Endothelial cell of umbilical vein (primary cell): Measurements from ENCODE around the gene TEF. TPM values are rescaled to one million over a fixed set of nuclear protein-coding genes. Genes with fewer than 3 reads are reported as not detected.

Source experiments
- BruUV-seq: library from RNA; stranded (reverse); fragments of 400-500 nt; replicated peaks from 2 replicates; lab custom pipeline; 2021; lab: Mats Ljungman, UMichigan
- CTCF ChIA-PET: fragments of 300-600, 350-600 bp; sonication (Branson Sonifier 250); formaldehyde crosslinking; loops from one replicate; lab custom pipeline; 2021; ENCODE audit warnings: antibody characterized with exemption, inconsistent platforms; lab: Charles Lee
- POLR2A ChIA-PET: fragments of 300-600, 350-600 bp; sonication (Branson Sonifier 250); formaldehyde crosslinking; loops from one replicate; lab custom pipeline; 2021; ENCODE audit warnings: antibody characterized with exemption, inconsistent platforms; lab: Charles Lee
- DNase-seq: peaks from one replicate; pipeline ENCODE4 v3.0.0-alpha.2; 2011; ENCODE audit warnings: low read depth, low spot score
- FAIRE-seq: peaks from 2 replicates; lab custom pipeline; 2011; peaks lifted over from hg19 to GRCh38; lab: Jason Lieb, UNC
- H2AFZ ChIP-seq: 2 replicates; pipeline ENCODE4 v1.6.0; 2012; ENCODE audit warnings: low read depth, low read length, control low read depth, inconsistent platforms
- H3K27ac ChIP-seq: 2 replicates; pipeline ENCODE4 v1.5.1; 2011; ENCODE audit warnings: low read depth, mild to moderate bottlenecking, control low read depth, low read length, moderate library complexity; ENCODE audit not compliant: insufficient read depth
- H3K27me3 ChIP-seq, 2 experiments: 2 replicates each; pipeline versions ENCODE4 v1.6.0 to v1.6.1; 2011; ENCODE audit warnings: low read length in 2 of 2, mixed read lengths in 1 of 2; ENCODE audit not compliant: control insufficient read depth in 2 of 2, insufficient read depth in 2 of 2
- H3K36me3 ChIP-seq, 2 experiments: 2 replicates in 1 of 2; 3 replicates in 1 of 2; pipeline ENCODE4 v1.5.1; 2011; ENCODE audit warnings: low read length in 2 of 2, mild to moderate bottlenecking in 1 of 2, moderate library complexity in 1 of 2; ENCODE audit not compliant: control insufficient read depth in 2 of 2, insufficient read depth in 2 of 2; ENCODE audit errors: extremely low read depth in 1 of 2
- H3K4me1 ChIP-seq: 3 replicates; pipeline ENCODE4 v1.5.1; 2011; ENCODE audit warnings: mild to moderate bottlenecking, low read length; ENCODE audit not compliant: control insufficient read depth, insufficient read depth; ENCODE audit errors: extremely low read depth
- H3K4me2 ChIP-seq: 2 replicates; pipeline ENCODE4 v1.6.1; 2011; ENCODE audit warnings: low read length, control low read depth, mixed read lengths; ENCODE audit not compliant: insufficient read depth
- H3K4me3 ChIP-seq, 3 experiments: fragments of 200-600 bp in 1 of 3; sonication (generic), shearing (Covaris generic) in 1 of 3; replicated peaks in 1 of 3; 2 replicates each; pipeline ENCODE4 v1.5.1; 2011 to 2016; ENCODE audit warnings: control low read depth in 3 of 3, low read length in 3 of 3, mild to moderate bottlenecking in 2 of 3, inconsistent platforms in 1 of 3, low read depth in 1 of 3, moderate library complexity in 1 of 3; ENCODE audit not compliant: insufficient read depth in 1 of 3
- H3K79me2 ChIP-seq: 2 replicates; pipeline ENCODE4 v1.6.0; 2012; ENCODE audit warnings: low read length, inconsistent platforms; ENCODE audit not compliant: control insufficient read depth, insufficient read depth
- H3K9ac ChIP-seq: replicated peaks from 2 replicates; pipeline ENCODE3; 2011; ENCODE audit warnings: low read length, control low read depth; ENCODE audit not compliant: insufficient read depth; ENCODE audit errors: extremely low read depth
- H3K9me1 ChIP-seq: replicated peaks from 3 replicates; pipeline ENCODE4 v1.6.0; 2011; ENCODE audit warnings: mild to moderate bottlenecking, low read length; ENCODE audit not compliant: control insufficient read depth, insufficient read depth; ENCODE audit errors: extremely low read depth
- H3K9me3 ChIP-seq: replicated peaks from 2 replicates; pipeline ENCODE4 v1.5.1; 2012; ENCODE audit warnings: low read length, inconsistent platforms; ENCODE audit not compliant: control insufficient read depth, insufficient read depth
- H4K20me1 ChIP-seq: replicated peaks from 2 replicates; pipeline ENCODE3; 2011; ENCODE audit warnings: mild to moderate bottlenecking, low read length; ENCODE audit not compliant: control insufficient read depth, insufficient read depth; ENCODE audit errors: extremely low read depth
- CTCF ChIP-seq, 2 donors: IDR thresholded peaks; 1 replicate in 1 of 2; 2 replicates in 1 of 2; pipeline ENCODE4 v1.5.1; 2011; ENCODE audit warnings: low read length in 2 of 2, mild to moderate bottlenecking in 2 of 2, moderate library complexity in 2 of 2, control low read depth in 1 of 2, inconsistent platforms in 1 of 2, low read depth in 1 of 2; ENCODE audit not compliant: insufficient read depth in 1 of 2; ENCODE audit errors: extremely low read depth in 1 of 2
- EZH2 ChIP-seq: IDR thresholded peaks from 2 replicates; pipeline ENCODE4 v1.6.1; 2012; ENCODE audit warnings: borderline replicate concordance, low read depth, mild to moderate bottlenecking, moderate library complexity, low read length, inconsistent platforms; ENCODE audit not compliant: severe bottlenecking
- FOS ChIP-seq: IDR thresholded peaks from 2 replicates; pipeline ENCODE4 v1.6.1; 2011; ENCODE audit warnings: mild to moderate bottlenecking, low read length, moderate library complexity, borderline replicate concordance; ENCODE audit not compliant: insufficient read depth
- GATA2 ChIP-seq: IDR thresholded peaks from 2 replicates; pipeline ENCODE4 v1.7.0; 2011; ENCODE audit warnings: low read depth, mild to moderate bottlenecking, moderate library complexity, mixed read lengths, low read length; ENCODE audit not compliant: insufficient read length, insufficient read depth
- JUN ChIP-seq: IDR thresholded peaks from 2 replicates; pipeline ENCODE4 v1.6.1; 2011; ENCODE audit warnings: borderline replicate concordance, low read depth; ENCODE audit not compliant: insufficient read length, insufficient read depth
- MAX ChIP-seq: IDR thresholded peaks from 2 replicates; pipeline ENCODE4 v1.6.1; 2011; ENCODE audit not compliant: insufficient read depth, insufficient read length
- MYC ChIP-seq: IDR thresholded peaks from one replicate; pipeline ENCODE4 v1.6.1; 2011; ENCODE audit warnings: mild to moderate bottlenecking, low read depth, low read length
- POLR2A ChIP-seq: IDR thresholded peaks from 2 replicates; pipeline ENCODE4 v1.6.1; 2012; ENCODE audit warnings: low read depth, mild to moderate bottlenecking, control low read depth, low read length
- POLR2AphosphoS5 ChIP-seq: IDR thresholded peaks from 2 replicates; pipeline ENCODE4 v1.6.1; 2012; ENCODE audit warnings: low read depth, mild to moderate bottlenecking, control low read depth, low read length, moderate library complexity; ENCODE audit not compliant: insufficient read depth
- dilution Hi-C: fragments of 300-500 bp; cut with MboI; formaldehyde crosslinking; loops from one replicate; pipeline ENCODE4 v1.15.0; 2019; ENCODE audit warnings: low sequenced_read_pairs; ENCODE audit not compliant: extremely low pct_ligation_motif_present
- intact Hi-C: fragments of 100-400 bp; cut with micrococcal nuclease; formaldehyde crosslinking; loops from one replicate; pipeline ENCODE4 v1.10.0; 2022
- polyA plus RNA-seq, 4 experiments: library from polyadenylated mRNA; depleted of rRNA in 3 of 4; stranded (reverse) in 3 of 4; unstranded in 1 of 4; fragments of >200 nt; gene quantifications; 2 replicates each; pipeline versions ENCODE4 v1.2.1 to v1.2.3, GENCODE V29; 2011 to 2012; ENCODE audit warnings: missing spikeins in 1 of 4
- total RNA-seq: library from RNA; stranded (reverse); gene quantifications from 2 replicates; pipeline ENCODE4 v1.2.3, GENCODE V29; 2021

Gene TEF
- total and polyA plus RNA-seq, 2 donors (not counting 3 experiments of a cell fraction or from before 2014, with no cell fraction given) = 2.2 to 4.0 TPM

- H4K20me1 ChIP-seq = no peaks in the 10 kb centered on the region
- H3K4me1 ChIP-seq = no peaks in the 10 kb centered on the region
- no peak for FAIRE-seq
- H3K27me3 ChIP-seq = no peaks in the 10 kb centered on the region
- ChIA-PET CTCF (no interaction called here), POLR2A (interaction anchor here (1.2 kb wide), 1 partner anchor 10 kb away, joined by 4 read pairs; the partner anchor contains the start of gene TOB2)
- DNase-seq = no peak
- H3K36me3 ChIP-seq = peaks cover 6 to 41% of the 10 kb centered on the region in 2 experiments
- no peak overlapping the region for H2AFZ ChIP-seq
- H3K79me2 ChIP-seq = peaks cover 57% of the 10 kb centered on the region
- no peak overlapping the region for H3K4me2 ChIP-seq
- no peaks in the 10 kb centered on the region for H3K9me3 ChIP-seq
- no peaks in the 10 kb centered on the region for H3K9me1 ChIP-seq
- dilution Hi-C loops (no loop called here), intact Hi-C loops (no loop called here)
- no peak overlapping the region for H3K9ac ChIP-seq
- no TSS peak for BruUV-seq
- no peak overlapping the region for H3K4me3 ChIP-seq
- TF ChIP-seq FOS = no peak
- no peak for TF ChIP-seq POLR2A
- TF ChIP-seq GATA2 = no peak
- no peak for TF ChIP-seq JUN
- TF ChIP-seq EZH2 = no peak
- no peak for TF ChIP-seq MAX
- no peak for TF ChIP-seq MYC
- no peak for TF ChIP-seq POLR2AphosphoS5
- TF ChIP-seq CTCF (IDR thresholded peaks at IDR 0.05; ENCODE audit: extremely low read depth in 1 of 2, insufficient read depth in 1 of 2, low read depth in 1 of 2, low read length in 2 of 2) = no peak
- H3K27ac ChIP-seq = no peak overlapping the region
Measured at GRCh38 chr22:41436322-41437113, 54.8 kb downstream of the TEF start.
